Upper lobe of left lung (tissue), 6 donors: Measurements from ENCODE around the gene NBEA. TPM values are rescaled to one million over a fixed set of nuclear protein-coding genes. Genes with fewer than 3 reads are reported as not detected.

Experiments
- ATAC-seq, 2 donors: fragments of 200-7000 bp; cut with Tn5 transposase; one replicate each; pipeline ENCODE4 v1.9.1; 2022; ENCODE audit warnings: mild to moderate bottlenecking in 2 of 2, moderate library complexity in 2 of 2; ENCODE audit not compliant: low FRiP score in 2 of 2
- DNase-seq, 2 donors: peaks; one replicate each; pipeline ENCODE4 v3.0.0-alpha.2; 2019 to 2020
- H3K27ac ChIP-seq, 4 donors: fragments of 200-600 bp; sonication (generic); one replicate each; pipeline ENCODE4 v1.5.1; 2016 to 2019
- H3K27me3 ChIP-seq, 4 donors: fragments of 200-600 bp; sonication (generic); one replicate each; pipeline ENCODE4 v1.5.1; 2017 to 2019
- H3K36me3 ChIP-seq, 4 donors: fragments of 200-600 bp; sonication (generic); one replicate each; pipeline ENCODE4 v1.5.1; 2016 to 2019
- H3K4me1 ChIP-seq, 4 donors: fragments of 200-600 bp; sonication (generic); one replicate each; pipeline ENCODE4 v1.5.1; 2018 to 2019
- H3K4me3 ChIP-seq, 4 donors: fragments of 200-600 bp; sonication (generic); one replicate each; pipeline ENCODE4 v1.5.1; 2017 to 2019; ENCODE audit warnings: mild to moderate bottlenecking in 2 of 4, moderate library complexity in 1 of 4
- H3K9me3 ChIP-seq, 4 donors: fragments of 200-600 bp; sonication (generic); one replicate each; pipeline ENCODE4 v1.5.1; 2018 to 2019
- EP300 ChIP-seq, 4 donors: sonication (generic); formaldehyde crosslinking; IDR thresholded peaks; one replicate each; pipeline ENCODE4 v1.5.1; 2017; ENCODE audit warnings: antibody characterized with exemption in 4 of 4, control low read depth in 2 of 4
- POLR2A ChIP-seq, 4 donors: fragments of 450-650 bp; IDR thresholded peaks; one replicate each; pipeline ENCODE4 v1.5.1; 2016 to 2017; ENCODE audit warnings: antibody characterized with exemption in 4 of 4, mild to moderate bottlenecking in 2 of 4
- POLR2AphosphoS5 ChIP-seq, 2 donors: sonication (generic); formaldehyde crosslinking; IDR thresholded peaks; one replicate each; pipeline ENCODE4 v1.5.1; 2017; ENCODE audit warnings: antibody characterized with exemption in 2 of 2
- WGBS, 2 donors: methylation state at CpG; one replicate each; pipeline ENCODE4 v1.1.5; 2017 to 2018; 5-methylcytosine and 5-hydroxymethylcytosine counted together
- total RNA-seq, 6 donors: library from RNA; depleted of rRNA in 4 of 6; stranded (reverse); fragments of >200 nt in 4 of 6; gene quantifications; one replicate each; pipeline versions ENCODE4 v1.1.0 to v1.2.1, GENCODE V29; 2016 to 2021
- TF ChIP-seq, protein P1 (sequence below), 6 experiments: fragments of 450-650 bp in 4 of 6; fragments of 200-600 bp in 2 of 6; sonication (generic) in 2 of 6; IDR thresholded peaks; one replicate each; pipeline ENCODE4 v1.5.1; 2016 to 2019; ENCODE audit warnings: antibody characterized with exemption in 6 of 6
- donor health status: DM: no; HTN: no; CAD: no; lungs with moderate emphysema.
- donor health status: DM: no; HTN: yes; CAD: no; lungs with severe emphysema.

NBEA gene
- total RNA-seq, 6 donors from 2014 or later: 2.7 to 21.4 (median 5.5) TPM

DNA sequence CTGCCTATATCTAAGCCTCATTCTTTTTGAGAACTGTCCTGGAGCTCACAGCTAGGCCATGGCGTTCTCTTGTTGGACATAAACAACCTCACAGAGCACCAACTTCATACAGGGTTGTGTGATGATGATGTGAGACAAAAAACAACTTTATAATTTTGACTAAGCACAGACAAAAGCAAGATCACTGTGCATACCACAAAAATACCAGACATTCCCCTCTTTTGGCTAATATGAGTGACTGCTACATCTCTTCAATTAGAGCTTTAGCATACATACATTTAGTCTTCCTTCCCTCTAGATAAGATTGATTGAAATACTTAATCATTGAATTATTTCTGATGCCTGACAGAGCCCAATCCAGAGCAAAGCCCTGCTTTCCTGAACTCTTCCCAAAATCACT is 526.1 kb downstream of the NBEA start:
- Histone ChIP-seq H3K27ac (no peak overlapping the region), H3K27me3 (peaks cover 0 to 22% (median 0%) of the 10 kb centered on the region in 4 donors), H3K4me1 (peaks cover 0 to 10% (median 5%) of the 10 kb centered on the region in 4 donors), H3K9me3 (peaks cover 0 to 4% (median 0%) of the 10 kb centered on the region in 4 donors), H3K4me3 (no peak overlapping the region), H3K36me3 (no peaks in the 10 kb centered on the region)
- 78 to 100% methylated on average over 1 of the region's 1 CpG for WGBS, 2 donors
- DNase-seq (no peak), ATAC-seq (no peak)
- TF ChIP-seq POLR2A (IDR thresholded peaks at IDR 0.05): no peak
- TF ChIP-seq POLR2AphosphoS5 (IDR thresholded peaks at IDR 0.05): no peak
- TF ChIP-seq, protein P1, sequence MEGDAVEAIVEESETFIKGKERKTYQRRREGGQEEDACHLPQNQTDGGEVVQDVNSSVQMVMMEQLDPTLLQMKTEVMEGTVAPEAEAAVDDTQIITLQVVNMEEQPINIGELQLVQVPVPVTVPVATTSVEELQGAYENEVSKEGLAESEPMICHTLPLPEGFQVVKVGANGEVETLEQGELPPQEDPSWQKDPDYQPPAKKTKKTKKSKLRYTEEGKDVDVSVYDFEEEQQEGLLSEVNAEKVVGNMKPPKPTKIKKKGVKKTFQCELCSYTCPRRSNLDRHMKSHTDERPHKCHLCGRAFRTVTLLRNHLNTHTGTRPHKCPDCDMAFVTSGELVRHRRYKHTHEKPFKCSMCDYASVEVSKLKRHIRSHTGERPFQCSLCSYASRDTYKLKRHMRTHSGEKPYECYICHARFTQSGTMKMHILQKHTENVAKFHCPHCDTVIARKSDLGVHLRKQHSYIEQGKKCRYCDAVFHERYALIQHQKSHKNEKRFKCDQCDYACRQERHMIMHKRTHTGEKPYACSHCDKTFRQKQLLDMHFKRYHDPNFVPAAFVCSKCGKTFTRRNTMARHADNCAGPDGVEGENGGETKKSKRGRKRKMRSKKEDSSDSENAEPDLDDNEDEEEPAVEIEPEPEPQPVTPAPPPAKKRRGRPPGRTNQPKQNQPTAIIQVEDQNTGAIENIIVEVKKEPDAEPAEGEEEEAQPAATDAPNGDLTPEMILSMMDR (IDR thresholded peaks at IDR 0.05): no peak
- TF ChIP-seq EP300 (IDR thresholded peaks at IDR 0.05): no peak

DNA sequence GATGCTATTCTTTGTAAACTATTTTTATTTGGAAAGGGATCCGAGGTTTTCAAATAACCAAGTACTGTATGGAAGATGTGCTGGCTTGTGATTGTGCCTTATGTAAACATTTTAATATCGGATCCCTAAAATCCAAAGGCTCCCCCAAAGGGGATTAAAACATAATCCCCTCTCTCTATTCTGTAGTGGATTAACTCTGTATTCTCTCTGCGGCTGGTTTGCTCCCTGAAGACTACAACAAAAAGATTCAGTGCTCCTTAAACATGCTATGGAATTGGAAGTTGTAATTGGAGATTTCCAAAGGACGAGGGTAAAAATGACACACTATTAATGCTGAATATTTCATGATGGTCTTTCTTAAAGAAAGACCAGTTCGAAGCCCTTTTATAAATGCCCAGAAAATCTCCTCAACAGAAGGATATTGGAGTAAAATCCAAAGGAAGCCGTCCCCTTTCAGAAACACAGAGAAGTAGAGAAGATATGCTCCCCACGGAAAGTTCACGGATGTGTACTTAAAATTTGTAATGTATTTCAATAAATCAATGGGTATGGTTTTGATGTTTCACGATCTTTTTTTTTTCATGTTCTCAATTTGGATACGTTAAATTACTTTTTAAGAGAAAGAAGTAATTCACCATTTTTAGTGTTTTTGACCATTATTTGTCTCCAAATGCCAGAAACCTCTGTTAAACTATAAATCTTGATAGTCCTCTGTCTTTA is 527.9 kb downstream of the NBEA start:
- Histone ChIP-seq H3K27ac (no peak overlapping the region), H3K27me3 (peaks cover 0 to 28% (median 2%) of the 10 kb centered on the region in 4 donors), H3K4me1 (peaks cover 0 to 11% (median 6%) of the 10 kb centered on the region in 4 donors), H3K4me3 (peak overlapping the region in 2 of 4 donors; percentile 38 to 39), H3K36me3 (no peaks in the 10 kb centered on the region), H3K9me3 (peaks cover 0 to 4% (median 0%) of the 10 kb centered on the region in 4 donors)
- DNase-seq (no peak), ATAC-seq (no peak)
- WGBS, 2 donors: 46 to 50% methylated on average over 10 of the region's 10 CpGs
- TF ChIP-seq POLR2AphosphoS5 (IDR thresholded peaks at IDR 0.05) (no peak), POLR2A (IDR thresholded peaks at IDR 0.05) (no peak), EP300 (IDR thresholded peaks at IDR 0.05) (no peak)
- TF ChIP-seq, protein P1 (IDR thresholded peaks at IDR 0.05): no peak

DNA sequence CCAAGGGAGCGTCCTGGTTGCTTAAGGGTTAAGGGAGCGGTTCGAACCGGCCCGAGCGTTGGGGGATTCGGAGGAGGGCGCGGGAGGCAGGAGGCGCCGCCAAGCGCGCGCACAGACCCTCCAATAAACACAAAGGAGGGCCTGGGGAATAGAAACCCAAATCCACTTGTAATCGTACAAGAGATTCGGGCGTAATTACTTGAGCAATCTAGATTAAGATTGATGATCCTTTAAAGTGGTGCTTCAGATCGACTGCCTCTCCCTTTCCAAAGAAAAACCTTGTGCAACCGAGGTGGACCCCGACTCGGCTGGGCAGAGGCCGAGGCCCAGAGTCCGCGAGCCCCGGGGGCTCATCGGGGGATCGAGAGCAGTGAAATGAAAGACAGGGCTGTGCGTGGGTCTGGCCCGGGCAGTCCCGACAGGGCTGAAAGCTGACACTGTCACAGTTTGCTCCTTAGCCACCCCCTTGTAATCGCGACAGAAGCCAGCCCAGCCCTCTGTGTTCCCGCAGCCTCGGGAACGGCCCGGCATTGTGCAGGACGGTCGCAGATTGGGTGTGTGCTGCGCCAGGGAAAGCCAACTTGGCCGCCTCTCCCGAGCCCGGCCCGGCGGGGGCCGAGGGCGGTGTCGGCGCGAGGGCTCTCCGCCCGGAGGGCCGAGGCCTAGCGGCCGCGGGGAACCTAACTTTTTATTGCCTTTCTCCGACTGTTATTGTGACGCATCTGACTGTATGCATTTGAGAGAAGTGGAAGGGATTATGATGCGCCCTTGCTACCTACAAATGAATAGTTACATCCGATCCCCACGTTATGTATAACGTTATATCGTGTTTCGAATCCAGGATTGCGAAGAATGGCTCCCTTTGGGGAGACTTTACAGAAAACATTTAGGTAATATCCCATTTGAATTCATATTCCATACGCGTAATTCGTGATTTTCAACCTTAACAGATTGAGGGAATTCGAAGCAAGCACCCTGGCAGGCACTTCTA is 528.9 kb downstream of the NBEA start:
- H3K27ac ChIP-seq: no peak overlapping the region
- TF ChIP-seq EP300 (IDR thresholded peaks at IDR 0.05) (no peak), POLR2A (IDR thresholded peaks at IDR 0.05) (no peak), POLR2AphosphoS5 (IDR thresholded peaks at IDR 0.05) (no peak)
- TF ChIP-seq, protein P1 (IDR thresholded peaks at IDR 0.05): no peak
- peaks cover 0 to 34% (median 7%) of the 10 kb centered on the region in 4 donors for H3K27me3 ChIP-seq
- peaks cover 0 to 21% (median 11%) of the 10 kb centered on the region in 4 donors for H3K4me1 ChIP-seq
- ATAC-seq (peak; percentile 57 to 89), DNase-seq (peak in 1 of 2 donors; percentile 82)
- H3K9me3 ChIP-seq: peaks cover 0 to 4% (median 0%) of the 10 kb centered on the region in 4 donors
- no peaks in the 10 kb centered on the region for H3K36me3 ChIP-seq
- 9 to 17% methylated on average over 43 to 55 of the region's 68 CpGs for WGBS, 2 donors
- peak overlapping the region in 3 of 4 donors; percentile 20 to 39 (median 38) for H3K4me3 ChIP-seq

DNA sequence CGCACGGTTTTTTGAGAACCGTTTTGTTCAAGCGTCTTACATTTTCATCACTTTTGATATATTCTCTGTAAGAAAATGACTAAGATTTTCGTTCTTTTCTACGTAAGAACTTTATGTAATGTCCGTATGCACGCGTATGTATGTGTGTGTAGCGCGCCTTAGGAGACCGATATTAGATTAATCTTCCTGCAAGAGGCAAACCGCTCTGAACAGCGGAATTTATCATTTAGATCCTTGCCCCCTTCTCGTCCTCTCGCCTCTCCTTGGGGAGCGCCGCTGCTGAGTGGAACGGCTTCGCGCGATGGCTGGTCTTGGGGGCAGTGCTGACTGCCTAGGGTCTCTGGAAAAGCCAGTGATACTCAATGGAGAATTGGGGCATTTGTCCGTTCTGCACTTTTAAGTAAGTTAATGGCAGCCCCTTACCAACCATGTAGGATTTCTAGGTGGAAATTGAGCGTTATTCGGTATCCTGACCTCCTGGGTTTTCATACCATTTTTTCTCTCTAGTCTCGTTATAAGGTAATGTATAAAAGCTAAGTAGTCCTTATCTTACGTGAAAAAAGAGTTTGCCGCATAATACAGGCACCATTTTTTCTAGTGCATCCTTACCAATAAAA is 529.7 kb downstream of the NBEA start:
- peaks cover 0 to 4% (median 0%) of the 10 kb centered on the region in 4 donors for H3K9me3 ChIP-seq
- H3K4me1 ChIP-seq: peaks cover 0 to 26% (median 14%) of the 10 kb centered on the region in 4 donors
- no peak overlapping the region for H3K27ac ChIP-seq
- TF ChIP-seq EP300 (IDR thresholded peaks at IDR 0.05) (no peak), POLR2AphosphoS5 (IDR thresholded peaks at IDR 0.05) (no peak), POLR2A (IDR thresholded peaks at IDR 0.05) (no peak)
- TF ChIP-seq, protein P1 (IDR thresholded peaks at IDR 0.05): no peak
- ATAC-seq: no peak
- H3K27me3 ChIP-seq: peaks cover 0 to 37% (median 12%) of the 10 kb centered on the region in 4 donors
- no peak overlapping the region for H3K4me3 ChIP-seq
- 38 to 56% methylated on average over 24 to 28 of the region's 28 CpGs for WGBS, 2 donors
- DNase-seq: peak in 1 of 2 donors; percentile 30
- H3K36me3 ChIP-seq: no peaks in the 10 kb centered on the region
